ENCODE data around the gene XIST.

- TF ChIP-seq CTCF (optimal IDR thresholded peaks at IDR 0.05 in 1 of 3, IDR thresholded peaks at IDR 0.05 in 1 of 3, conservative IDR thresholded peaks at IDR 0.05 in 1 of 3; ENCODE audit: extremely low read depth in 1 of 3, insufficient read depth in 2 of 3, low read length in 3 of 3), result no peak
- TF ChIP-seq EZH2 (IDR thresholded peaks at IDR 0.05; ENCODE audit: low read length), result no peak
These were observed 29.0 kb downstream of the XIST start for GRCh38 chrX:73823473-73824004.

Measured in keratinocyte (primary cell).